ENCODE results near the gene SORT1.

DNA sequence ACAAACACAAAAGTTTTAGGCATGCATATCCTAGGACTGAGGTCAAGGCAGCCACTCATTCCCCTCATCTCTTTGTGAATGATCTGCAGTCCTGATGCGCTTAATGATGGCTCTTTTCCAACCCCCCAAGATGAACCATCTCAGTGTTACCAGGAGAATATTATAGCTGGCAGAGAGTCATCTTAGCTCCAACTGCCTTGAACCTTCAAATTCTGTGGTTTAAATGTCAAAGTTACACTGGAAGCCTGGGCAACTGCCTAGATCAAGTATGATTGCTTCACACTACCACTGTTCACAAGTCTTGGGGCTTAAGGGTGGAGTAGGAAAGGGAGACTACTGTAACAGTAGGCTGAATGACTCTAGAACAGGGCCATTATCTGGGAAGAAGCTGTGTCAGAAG, 82.9 kb downstream of the SORT1 start:
- TF ChIP-seq, protein P1, sequence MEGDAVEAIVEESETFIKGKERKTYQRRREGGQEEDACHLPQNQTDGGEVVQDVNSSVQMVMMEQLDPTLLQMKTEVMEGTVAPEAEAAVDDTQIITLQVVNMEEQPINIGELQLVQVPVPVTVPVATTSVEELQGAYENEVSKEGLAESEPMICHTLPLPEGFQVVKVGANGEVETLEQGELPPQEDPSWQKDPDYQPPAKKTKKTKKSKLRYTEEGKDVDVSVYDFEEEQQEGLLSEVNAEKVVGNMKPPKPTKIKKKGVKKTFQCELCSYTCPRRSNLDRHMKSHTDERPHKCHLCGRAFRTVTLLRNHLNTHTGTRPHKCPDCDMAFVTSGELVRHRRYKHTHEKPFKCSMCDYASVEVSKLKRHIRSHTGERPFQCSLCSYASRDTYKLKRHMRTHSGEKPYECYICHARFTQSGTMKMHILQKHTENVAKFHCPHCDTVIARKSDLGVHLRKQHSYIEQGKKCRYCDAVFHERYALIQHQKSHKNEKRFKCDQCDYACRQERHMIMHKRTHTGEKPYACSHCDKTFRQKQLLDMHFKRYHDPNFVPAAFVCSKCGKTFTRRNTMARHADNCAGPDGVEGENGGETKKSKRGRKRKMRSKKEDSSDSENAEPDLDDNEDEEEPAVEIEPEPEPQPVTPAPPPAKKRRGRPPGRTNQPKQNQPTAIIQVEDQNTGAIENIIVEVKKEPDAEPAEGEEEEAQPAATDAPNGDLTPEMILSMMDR (IDR thresholded peaks at IDR 0.05), result no peak
- TF ChIP-seq POLR2A (IDR thresholded peaks at IDR 0.05), result no peak
